BLaER1 treated with 17β-estradiol and CSF1 and Interleukin-3, amounts not matched to agents 10 nM and 100 nM (cell line): ENCODE measurements around the gene HMCN1.

Experiments used
- H3K27ac ChIP-seq, 11 experiments: shearing (Covaris generic); formaldehyde crosslinking; 2 replicates each; pipeline ENCODE4 v1.8.1; 2022
- H3K27me3 ChIP-seq, 11 experiments: shearing (Covaris generic); formaldehyde crosslinking; 2 replicates each; pipeline ENCODE4 v1.8.1; 2022
- H3K36me3 ChIP-seq, 11 experiments: shearing (Covaris generic); formaldehyde crosslinking; 2 replicates each; pipeline ENCODE4 v1.8.1; 2022
- H3K4me1 ChIP-seq, 10 experiments: shearing (Covaris generic); formaldehyde crosslinking; 2 replicates each; pipeline ENCODE4 v1.8.1; 2022
- H3K4me2 ChIP-seq, 11 experiments: shearing (Covaris generic); formaldehyde crosslinking; 2 replicates each; pipeline ENCODE4 v1.8.1; 2022
- H3K4me3 ChIP-seq, 10 experiments: shearing (Covaris generic); formaldehyde crosslinking; 2 replicates each; pipeline ENCODE4 v1.8.1; 2022
- H3K9ac ChIP-seq, 11 experiments: shearing (Covaris generic); formaldehyde crosslinking; 2 replicates each; pipeline ENCODE4 v1.8.1; 2022
- H3K9me3 ChIP-seq, 11 experiments: shearing (Covaris generic); formaldehyde crosslinking; replicated peaks in 1 of 11; 2 replicates each; pipeline ENCODE4 v1.8.1; 2022
- H4K20me1 ChIP-seq, 11 experiments: shearing (Covaris generic); formaldehyde crosslinking; 2 replicates each; pipeline ENCODE4 v1.8.1; 2022
- Cebpa-rat ChIP-seq, 11 experiments: shearing (Covaris generic); IDR thresholded peaks; 2 replicates each; pipeline ENCODE4 v1.8.1; 2022

HMCN1 gene

GRCh38 chr1:185895208-185895900 lies 161.2 kb downstream of the HMCN1 start:
- Histone ChIP-seq H3K4me2 (no peak overlapping the region), H3K9me3 (no peaks in the 10 kb centered on the region), H3K9ac (no peak overlapping the region), H3K27me3 (no peaks in the 10 kb centered on the region), H3K4me1 (no peaks in the 10 kb centered on the region), H3K36me3 (no peaks in the 10 kb centered on the region), H3K27ac (no peak overlapping the region), H4K20me1 (no peaks in the 10 kb centered on the region), H3K4me3 (no peak overlapping the region)
- no peak for TF ChIP-seq Cebpa-rat (IDR thresholded peaks at IDR 0.05)

DNA sequence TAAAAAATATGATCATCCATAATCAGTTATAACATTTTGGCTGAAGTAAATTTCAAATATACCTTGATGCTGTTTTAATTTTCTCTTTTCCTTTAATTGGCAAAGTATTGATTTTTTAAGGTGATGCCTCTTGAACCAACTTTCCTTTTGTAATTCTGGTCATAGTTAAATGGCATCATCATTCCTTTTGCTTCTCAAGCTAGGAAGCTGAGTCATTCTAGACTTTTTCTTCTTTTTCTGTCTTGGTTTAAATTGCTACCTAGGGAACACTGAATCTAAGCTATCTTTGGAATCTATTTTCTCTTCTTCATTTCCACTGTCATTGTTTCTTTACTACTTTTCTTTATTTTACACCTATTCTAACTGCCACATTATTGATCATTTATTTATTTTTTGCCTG lies 162.7 kb downstream of the HMCN1 start:
- no peaks in the 10 kb centered on the region for H3K9me3 ChIP-seq
- H3K36me3 ChIP-seq: no peaks in the 10 kb centered on the region
- H3K27ac ChIP-seq: no peak overlapping the region
- H3K27me3 ChIP-seq: no peaks in the 10 kb centered on the region
- H3K9ac ChIP-seq: no peak overlapping the region
- H4K20me1 ChIP-seq: no peaks in the 10 kb centered on the region
- no peak for TF ChIP-seq Cebpa-rat (IDR thresholded peaks at IDR 0.05)
- no peak overlapping the region for H3K4me3 ChIP-seq
- H3K4me1 ChIP-seq: no peaks in the 10 kb centered on the region
- H3K4me2 ChIP-seq: no peak overlapping the region

GRCh38 chr1:185906186-185906585 lies 172.0 kb downstream of the HMCN1 start:
- no peak overlapping the region for H3K4me3 ChIP-seq
- no peaks in the 10 kb centered on the region for H3K9me3 ChIP-seq
- TF ChIP-seq Cebpa-rat (IDR thresholded peaks at IDR 0.05): no peak
- H3K4me2 ChIP-seq: no peak overlapping the region
- H3K27ac ChIP-seq: no peak overlapping the region
- no peak overlapping the region for H3K9ac ChIP-seq
- no peaks in the 10 kb centered on the region for H3K4me1 ChIP-seq
- H3K36me3 ChIP-seq: no peaks in the 10 kb centered on the region
- no peaks in the 10 kb centered on the region for H4K20me1 ChIP-seq
- no peaks in the 10 kb centered on the region for H3K27me3 ChIP-seq

- Histone ChIP-seq H3K9ac (no peak overlapping the region), H3K4me3 (no peak overlapping the region), H3K4me2 (no peak overlapping the region), H3K4me1 (no peaks in the 10 kb centered on the region), H3K27ac (no peak overlapping the region), H3K9me3 (no peaks in the 10 kb centered on the region), H3K36me3 (no peaks in the 10 kb centered on the region), H4K20me1 (no peaks in the 10 kb centered on the region), H3K27me3 (no peaks in the 10 kb centered on the region)
- no peak for TF ChIP-seq Cebpa-rat (IDR thresholded peaks at IDR 0.05)
These were observed 173.1 kb downstream of the HMCN1 start for GRCh38 chr1:185907246-185907645.

GRCh38 chr1:185911978-185912377 lies 177.8 kb downstream of the HMCN1 start:
- no peaks in the 10 kb centered on the region for H3K4me1 ChIP-seq
- H3K4me3 ChIP-seq: no peak overlapping the region
- TF ChIP-seq Cebpa-rat (IDR thresholded peaks at IDR 0.05): no peak
- H3K9me3 ChIP-seq: no peaks in the 10 kb centered on the region
- H3K4me2 ChIP-seq: no peak overlapping the region
- H3K27me3 ChIP-seq: no peaks in the 10 kb centered on the region
- H3K9ac ChIP-seq: no peak overlapping the region
- H3K36me3 ChIP-seq: no peaks in the 10 kb centered on the region
- H4K20me1 ChIP-seq: no peaks in the 10 kb centered on the region
- no peak overlapping the region for H3K27ac ChIP-seq

GRCh38 chr1:185912504-185912903 lies 178.3 kb downstream of the HMCN1 start:
- no peak overlapping the region for H3K4me2 ChIP-seq
- H3K4me1 ChIP-seq: no peaks in the 10 kb centered on the region
- H4K20me1 ChIP-seq: no peaks in the 10 kb centered on the region
- H3K27me3 ChIP-seq: no peaks in the 10 kb centered on the region
- TF ChIP-seq Cebpa-rat (IDR thresholded peaks at IDR 0.05): no peak
- no peak overlapping the region for H3K4me3 ChIP-seq
- no peak overlapping the region for H3K9ac ChIP-seq
- no peak overlapping the region for H3K27ac ChIP-seq
- no peaks in the 10 kb centered on the region for H3K9me3 ChIP-seq
- H3K36me3 ChIP-seq: no peaks in the 10 kb centered on the region

DNA sequence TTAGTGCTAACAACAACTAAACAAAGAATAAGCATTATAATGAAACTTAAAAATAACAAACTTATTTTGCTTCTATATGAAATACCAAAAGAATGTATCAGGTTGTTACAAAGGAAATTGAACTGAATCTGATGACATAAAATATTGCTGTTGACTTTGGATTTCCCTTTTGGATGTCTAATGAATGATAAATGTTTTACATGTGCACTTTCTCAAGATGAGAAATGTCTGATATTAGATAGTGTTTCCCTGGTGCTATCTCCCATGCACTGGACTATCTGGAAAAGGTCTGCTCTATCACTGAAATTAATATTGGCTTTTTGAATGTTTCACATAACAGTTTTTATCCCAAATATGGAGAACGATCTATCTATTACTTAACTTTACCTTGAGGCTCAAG lies 179.9 kb downstream of the HMCN1 start:
- H3K4me2 ChIP-seq: no peak overlapping the region
- H3K36me3 ChIP-seq: no peaks in the 10 kb centered on the region
- no peak overlapping the region for H3K9ac ChIP-seq
- no peak overlapping the region for H3K27ac ChIP-seq
- no peaks in the 10 kb centered on the region; a peak in 1 of 22 replicates for H4K20me1 ChIP-seq
- TF ChIP-seq Cebpa-rat (IDR thresholded peaks at IDR 0.05): no peak
- no peaks in the 10 kb centered on the region for H3K27me3 ChIP-seq
- no peak overlapping the region for H3K4me3 ChIP-seq
- no peaks in the 10 kb centered on the region for H3K9me3 ChIP-seq
- H3K4me1 ChIP-seq: no peaks in the 10 kb centered on the region

GRCh38 chr1:185916861-185917260 lies 182.7 kb downstream of the HMCN1 start:
- Histone ChIP-seq H3K27ac (no peak overlapping the region), H4K20me1 (no peaks in the 10 kb centered on the region; a peak in 1 of 22 replicates), H3K4me3 (no peak overlapping the region), H3K4me2 (no peak overlapping the region), H3K4me1 (no peaks in the 10 kb centered on the region), H3K9me3 (no peaks in the 10 kb centered on the region), H3K9ac (no peak overlapping the region), H3K27me3 (no peaks in the 10 kb centered on the region), H3K36me3 (no peaks in the 10 kb centered on the region)
- TF ChIP-seq Cebpa-rat (IDR thresholded peaks at IDR 0.05): no peak

DNA sequence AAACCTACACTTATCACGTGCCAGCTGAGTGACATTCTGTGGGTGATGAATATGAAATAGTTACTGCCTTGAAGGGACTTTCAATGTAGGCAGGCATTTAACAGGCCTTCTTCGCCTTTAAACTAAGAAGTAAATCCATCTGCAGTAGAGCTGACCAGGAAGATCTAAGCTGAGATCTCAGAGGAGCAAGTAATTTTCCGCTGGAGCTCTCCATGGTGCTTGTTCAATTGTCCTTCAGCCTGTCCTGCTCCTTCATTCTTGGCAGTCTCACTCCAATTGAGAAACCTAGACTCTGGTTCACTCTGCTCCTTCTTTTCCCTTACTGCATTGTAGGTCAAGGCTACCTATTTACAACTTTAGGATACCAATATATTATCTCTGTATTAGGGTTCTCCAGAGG lies 183.5 kb downstream of the HMCN1 start:
- no peak overlapping the region for H3K9ac ChIP-seq
- H3K36me3 ChIP-seq: no peaks in the 10 kb centered on the region
- no peaks in the 10 kb centered on the region for H3K27me3 ChIP-seq
- TF ChIP-seq Cebpa-rat (IDR thresholded peaks at IDR 0.05): no peak
- no peak overlapping the region for H3K4me3 ChIP-seq
- H3K9me3 ChIP-seq: no peaks in the 10 kb centered on the region
- no peaks in the 10 kb centered on the region for H3K4me1 ChIP-seq
- no peak overlapping the region for H3K27ac ChIP-seq
- H4K20me1 ChIP-seq: no peaks in the 10 kb centered on the region; a peak in 1 of 22 replicates
- no peak overlapping the region for H3K4me2 ChIP-seq

- Histone ChIP-seq H3K36me3 (no peaks in the 10 kb centered on the region), H3K27ac (no peak overlapping the region), H3K27me3 (no peaks in the 10 kb centered on the region), H3K4me1 (no peaks in the 10 kb centered on the region), H3K9me3 (no peaks in the 10 kb centered on the region), H3K4me2 (no peak overlapping the region), H3K4me3 (no peak overlapping the region), H3K9ac (no peak overlapping the region), H4K20me1 (no peaks in the 10 kb centered on the region; a peak in 1 of 22 replicates)
- TF ChIP-seq Cebpa-rat (IDR thresholded peaks at IDR 0.05): no peak
These were observed 186.4 kb downstream of the HMCN1 start for GRCh38 chr1:185920602-185921001.
